Neuronal stem cell (in vitro differentiated cells): Measurements from ENCODE around the gene SKIC2.

Experiments
- DNase-seq: peaks from one replicate; pipeline ENCODE4 v3.0.0-alpha.2; 2013; ENCODE audit warnings: low spot score
- H2AFZ ChIP-seq: one replicate; pipeline ENCODE4 v1.6.1; 2013; ENCODE audit warnings: mild to moderate bottlenecking, low read length, inconsistent platforms
- H2AK5ac ChIP-seq: 2 replicates; pipeline ENCODE4 v1.6.1; 2013; ENCODE audit warnings: low read depth, mild to moderate bottlenecking, inconsistent platforms, low read length, moderate library complexity, mixed read lengths
- H2BK120ac ChIP-seq: 2 replicates; pipeline ENCODE4 v1.6.1; 2013; ENCODE audit warnings: low read depth, mild to moderate bottlenecking, inconsistent platforms, low read length, moderate library complexity, mixed read lengths
- H2BK12ac ChIP-seq: one replicate; pipeline ENCODE4 v1.6.1; 2013; ENCODE audit warnings: low read length, inconsistent platforms
- H2BK15ac ChIP-seq: 2 replicates; pipeline ENCODE4 v1.6.1; 2013; ENCODE audit warnings: mild to moderate bottlenecking, low read length, inconsistent platforms, mixed read lengths
- H2BK5ac ChIP-seq: one replicate; pipeline ENCODE4 v1.6.1; 2013; ENCODE audit warnings: inconsistent platforms, mild to moderate bottlenecking, low read length, moderate library complexity
- H3K14ac ChIP-seq: one replicate; pipeline ENCODE4 v1.6.1; 2013; ENCODE audit warnings: low read length, inconsistent platforms
- H3K18ac ChIP-seq: 2 replicates; pipeline ENCODE4 v1.6.1; 2013; ENCODE audit warnings: low read length, inconsistent platforms
- H3K23ac ChIP-seq: 2 replicates; pipeline ENCODE4 v1.6.1; 2013; ENCODE audit warnings: low read depth, mild to moderate bottlenecking, mixed read lengths, low read length, inconsistent platforms; ENCODE audit not compliant: poor library complexity
- H3K27ac ChIP-seq: replicated peaks from 3 replicates; pipeline ENCODE4 v1.5.1; 2013; ENCODE audit warnings: low read length, inconsistent platforms
- H3K27me3 ChIP-seq, 3 experiments: 2 replicates each; pipeline ENCODE4 v1.6.1; 2013; ENCODE audit warnings: low read length in 3 of 3, mild to moderate bottlenecking in 2 of 3, inconsistent platforms in 1 of 3, low read depth in 1 of 3, mixed read lengths in 1 of 3, moderate library complexity in 1 of 3; ENCODE audit not compliant: control insufficient read depth in 3 of 3, insufficient read depth in 3 of 3
- H3K36me3 ChIP-seq, 2 donors: replicated peaks in 1 of 2; 2 replicates each; pipeline ENCODE4 v1.6.1; 2013; ENCODE audit warnings: low read length in 2 of 2; ENCODE audit not compliant: control insufficient read depth in 2 of 2, insufficient read depth in 2 of 2
- H3K4ac ChIP-seq: 2 replicates; pipeline ENCODE4 v1.6.1; 2013; ENCODE audit warnings: inconsistent platforms, mild to moderate bottlenecking, low read length, moderate library complexity
- H3K4me1 ChIP-seq, 2 donors: 1 replicate in 1 of 2; 2 replicates in 1 of 2; pipeline ENCODE4 v1.6.1; 2013; ENCODE audit warnings: low read length in 2 of 2, low read depth in 1 of 2; ENCODE audit not compliant: control insufficient read depth in 2 of 2, insufficient read depth in 1 of 2
- H3K4me2 ChIP-seq: one replicate; pipeline ENCODE4 v1.6.1; 2013; ENCODE audit warnings: mild to moderate bottlenecking, low read length, inconsistent platforms; ENCODE audit not compliant: insufficient read depth, poor library complexity, severe bottlenecking
- H3K4me3 ChIP-seq, 2 donors: 2 replicates each; pipeline ENCODE4 v1.5.1; 2013; ENCODE audit warnings: low read length in 2 of 2, mild to moderate bottlenecking in 2 of 2, inconsistent platforms in 1 of 2, moderate library complexity in 1 of 2
- H3K79me1 ChIP-seq: one replicate; pipeline ENCODE4 v1.6.1; 2013; ENCODE audit warnings: low read depth, mild to moderate bottlenecking, inconsistent platforms, low read length, moderate library complexity
- H3K9ac ChIP-seq: one replicate; pipeline ENCODE4 v1.6.1; 2013; ENCODE audit warnings: mild to moderate bottlenecking, low read depth, low read length, inconsistent platforms; ENCODE audit not compliant: poor library complexity
- H3K9me3 ChIP-seq, 2 donors: replicated peaks in 1 of 2; 2 replicates each; pipeline versions ENCODE3 to v1.6.1; 2013; ENCODE audit warnings: low read length in 2 of 2, mild to moderate bottlenecking in 2 of 2, inconsistent platforms in 1 of 2, low read depth in 1 of 2, mixed read lengths in 1 of 2, moderate library complexity in 1 of 2; ENCODE audit not compliant: control insufficient read depth in 2 of 2, insufficient read depth in 1 of 2
- H4K8ac ChIP-seq: one replicate; pipeline ENCODE4 v1.6.1; 2013; ENCODE audit warnings: low read depth, mild to moderate bottlenecking, inconsistent platforms, low read length, moderate library complexity
- H4K91ac ChIP-seq: one replicate; pipeline ENCODE4 v1.6.1; 2013; ENCODE audit warnings: low read length, low read depth, mild to moderate bottlenecking, inconsistent platforms; ENCODE audit not compliant: poor library complexity
- WGBS, 2 donors: extraction: QIAGEN DNeasy Blood & Tissue Kit; methylation state at CpG; one replicate each; pipeline ENCODE4 v1.1.7; 2013; ENCODE audit warnings: missing lambda C conversion rate in 2 of 2, mixed read lengths in 1 of 2; ENCODE audit not compliant: insufficient read length in 2 of 2, insufficient replicate concordance in 1 of 2; ENCODE audit errors: extremely low coverage in 2 of 2; 5-methylcytosine and 5-hydroxymethylcytosine counted together

Gene SKIC2

DNA sequence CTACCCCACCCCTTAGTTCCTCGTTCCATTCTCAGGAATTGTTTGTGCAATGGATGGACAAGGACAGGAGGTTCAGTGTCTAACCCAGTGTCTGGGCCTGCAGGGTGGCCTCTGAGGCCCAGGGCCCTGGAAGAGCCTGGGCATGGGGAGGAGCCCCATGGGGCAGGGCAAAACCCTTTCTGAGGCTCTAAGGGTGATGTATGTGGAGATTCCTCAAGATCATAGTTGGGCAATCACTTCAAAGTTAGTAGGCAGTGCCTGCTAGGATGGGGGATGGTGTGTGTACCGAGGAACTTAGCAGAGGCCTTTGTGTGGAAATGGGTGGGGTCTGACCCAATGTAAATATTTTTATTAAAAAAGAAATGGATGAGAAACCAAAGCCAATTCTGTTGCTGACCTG is 38.2 kb upstream of the SKIC2 start:
- Histone ChIP-seq H3K23ac (no peak overlapping the region), H2AFZ (no peak overlapping the region), H3K4me1 (no peaks in the 10 kb centered on the region), H3K79me1 (no peaks in the 10 kb centered on the region), H4K91ac (no peak overlapping the region), H2BK12ac (no peak overlapping the region), H3K14ac (no peak overlapping the region), H3K4me3 (no peak overlapping the region), H2BK15ac (no peak overlapping the region), H3K27ac (no peak overlapping the region), H3K9me3 (peaks cover 0 to 2% of the 10 kb centered on the region in 2 donors), H3K18ac (no peak overlapping the region), H3K9ac (no peak overlapping the region), H3K27me3 (peaks cover 0 to 7% (median 0%) of the 10 kb centered on the region in 3 experiments), H3K4ac (no peak overlapping the region), H2BK120ac (no peak overlapping the region), H3K36me3 (no peaks in the 10 kb centered on the region), H2BK5ac (no peak overlapping the region), H4K8ac (no peak overlapping the region), H2AK5ac (no peak overlapping the region), H3K4me2 (no peak overlapping the region)
- no CpG with 5 or more reads among the region's 2 CpGs for WGBS, 2 donors
- DNase-seq = no peak

DNA sequence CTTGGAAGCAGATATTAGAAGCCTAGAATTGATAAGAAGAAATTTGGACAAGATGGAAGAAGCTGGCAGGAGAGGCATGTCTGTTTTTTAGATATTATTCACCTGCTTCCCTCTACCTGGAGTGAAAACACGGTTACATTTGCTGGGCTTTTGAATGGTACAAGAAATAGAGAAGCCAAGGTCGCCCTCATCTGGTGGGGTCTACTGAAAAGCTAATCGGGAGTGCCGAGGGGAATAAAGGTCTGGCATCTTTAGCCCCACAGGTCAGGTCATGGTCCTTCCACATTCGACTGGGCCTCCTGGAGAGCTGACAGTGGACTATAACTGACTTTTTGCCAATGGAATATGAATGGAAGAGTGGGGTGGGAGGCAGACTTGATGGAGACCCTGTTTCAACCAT is 36.0 kb upstream of the SKIC2 start:
- no peak overlapping the region for H3K4me3 ChIP-seq
- H3K27ac ChIP-seq = no peak overlapping the region
- no peak for DNase-seq

DNA sequence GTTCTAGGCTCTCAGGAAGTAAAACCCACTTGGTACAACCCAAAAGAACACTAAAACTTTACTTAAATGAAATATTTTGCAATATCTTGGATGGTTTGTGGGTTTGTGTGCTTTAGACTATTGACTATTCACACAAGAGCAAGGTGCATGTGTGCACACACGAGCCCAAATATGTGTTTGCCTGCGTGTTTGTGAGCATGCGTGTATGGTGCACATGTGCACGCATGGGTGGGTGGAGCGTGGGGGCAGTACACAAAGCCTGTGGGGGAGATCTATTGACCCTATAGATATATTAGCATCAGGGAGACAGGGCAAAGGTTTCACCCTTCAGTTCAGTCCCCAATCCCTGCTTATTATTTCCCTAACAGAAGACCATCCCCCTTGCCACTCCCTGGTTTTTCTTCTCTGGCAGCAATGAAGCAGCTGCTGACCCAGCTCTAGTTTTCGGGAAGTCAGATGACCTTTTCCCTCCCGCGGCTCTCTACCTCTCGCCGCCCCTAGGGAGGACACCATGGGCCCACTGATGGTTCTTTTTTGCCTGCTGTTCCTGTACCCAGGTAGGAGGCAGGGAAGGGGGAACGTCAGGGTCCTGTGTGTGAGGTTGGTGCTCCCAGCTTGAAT is 31.6 kb upstream of the SKIC2 start, which contains the start of gene C2:
TSS of gene C2 (plus strand) at position 476 of the 621 bp plus-strand sequence. CDS start at position 512, 36 bp downstream.
- no peak within 1 kb of the TSS for H2BK12ac ChIP-seq
- no peak within 1 kb of the TSS for H3K23ac ChIP-seq
- no peaks in the 10 kb centered on the region for H3K36me3 ChIP-seq
- peak within 1 kb of the TSS; percentile 32 for H3K9ac ChIP-seq
- H2AK5ac ChIP-seq = no peak within 1 kb of the TSS
- no peak within 1 kb of the TSS for H2BK5ac ChIP-seq
- H3K4me1 ChIP-seq = peaks cover 0 to 2% of the 10 kb centered on the region in 2 donors
- H3K14ac ChIP-seq = no peak within 1 kb of the TSS
- no peak within 1 kb of the TSS for H3K18ac ChIP-seq
- DNase-seq = no peak
- no peak within 1 kb of the TSS for H2BK120ac ChIP-seq
- no peak within 1 kb of the TSS for H3K4ac ChIP-seq
- no peaks in the 10 kb centered on the region for H3K79me1 ChIP-seq
- H2AFZ ChIP-seq = peak within 1 kb of the TSS; percentile 74
- no peak within 1 kb of the TSS for H4K8ac ChIP-seq
- H3K27ac ChIP-seq = no peak within 1 kb of the TSS
- H3K4me3 ChIP-seq = no peak within 1 kb of the TSS
- H2BK15ac ChIP-seq = no peak within 1 kb of the TSS
- peaks cover 4 to 5% of the 10 kb centered on the region in 2 donors for H3K9me3 ChIP-seq
- H3K4me2 ChIP-seq = no peak within 1 kb of the TSS
- no peak within 1 kb of the TSS for H4K91ac ChIP-seq
- H3K27me3 ChIP-seq = peaks cover 0 to 8% (median 0%) of the 10 kb centered on the region in 3 experiments
- no CpG with 5 or more reads among the region's 11 CpGs for WGBS, 2 donors

More for the DNA sequence above, 36.0 kb upstream of the SKIC2 start:
- Histone ChIP-seq H3K23ac (no peak overlapping the region), H2BK120ac (no peak overlapping the region), H3K27me3 (peaks cover 0 to 10% (median 0%) of the 10 kb centered on the region in 3 experiments), H2AK5ac (no peak overlapping the region), H2BK15ac (no peak overlapping the region), H4K91ac (no peak overlapping the region), H2AFZ (no peak overlapping the region), H3K79me1 (no peaks in the 10 kb centered on the region), H3K18ac (no peak overlapping the region), H3K4ac (no peak overlapping the region), H3K9me3 (peaks cover 2 to 5% of the 10 kb centered on the region in 2 donors), H3K36me3 (no peaks in the 10 kb centered on the region), H2BK5ac (no peak overlapping the region), H3K4me2 (no peak overlapping the region), H3K4me1 (peaks cover 0 to 2% of the 10 kb centered on the region in 2 donors), H3K9ac (no peak overlapping the region), H2BK12ac (no peak overlapping the region), H3K14ac (no peak overlapping the region), H4K8ac (no peak overlapping the region)
- no CpG with 5 or more reads among the region's 5 CpGs for WGBS, 2 donors

- no peak overlapping the region for H3K4ac ChIP-seq
- no peak overlapping the region for H3K27ac ChIP-seq
- peaks cover 0 to 8% (median 0%) of the 10 kb centered on the region in 3 experiments for H3K27me3 ChIP-seq
Measured at GRCh38 chr6:31927863-31928671, 30.9 kb upstream of the SKIC2 start.

More at GRCh38 chr6:31927863-31928671, 30.9 kb upstream of the SKIC2 start:
- DNase-seq = no peak
- H2BK12ac ChIP-seq = no peak overlapping the region
- H3K14ac ChIP-seq = no peak overlapping the region
- no peaks in the 10 kb centered on the region for H3K79me1 ChIP-seq
- no peak overlapping the region for H2AK5ac ChIP-seq
- H4K91ac ChIP-seq = no peak overlapping the region
- peaks cover 0 to 2% of the 10 kb centered on the region in 2 donors for H3K4me1 ChIP-seq
- H3K18ac ChIP-seq = no peak overlapping the region
- H2AFZ ChIP-seq = peak overlapping the region; percentile 74
- WGBS, 2 donors = no CpG with 5 or more reads among the region's 11 CpGs
- H4K8ac ChIP-seq = no peak overlapping the region
- H3K9ac ChIP-seq = no peak overlapping the region
- H2BK120ac ChIP-seq = no peak overlapping the region
- H3K4me3 ChIP-seq = no peak overlapping the region
- peaks cover 5% of the 10 kb centered on the region in 2 donors for H3K9me3 ChIP-seq
- H2BK5ac ChIP-seq = no peak overlapping the region
- H3K23ac ChIP-seq = no peak overlapping the region
- H3K36me3 ChIP-seq = no peaks in the 10 kb centered on the region
- H3K4me2 ChIP-seq = no peak overlapping the region
- no peak overlapping the region for H2BK15ac ChIP-seq
